ENCODE measurements around the gene ADGRD2.

ADGRD2 gene

GRCh38 chr9:124427281-124427680 lies 23.0 kb upstream of the ADGRD2 start:
- TF ChIP-seq CTCF (IDR thresholded peaks at IDR 0.05) = no peak

GRCh38 chr9:124428751-124429529 lies 21.3 kb upstream of the ADGRD2 start:
- no peak for TF ChIP-seq CTCF (IDR thresholded peaks at IDR 0.05)

- TF ChIP-seq CTCF (IDR thresholded peaks at IDR 0.05) = no peak
These were observed 20.8 kb upstream of the ADGRD2 start for GRCh38 chr9:124429530-124429867.

- no peak for TF ChIP-seq CTCF (IDR thresholded peaks at IDR 0.05)
These were observed 13.9 kb upstream of the ADGRD2 start for GRCh38 chr9:124436320-124436719.

GRCh38 chr9:124437086-124437485 lies 13.2 kb upstream of the ADGRD2 start:
- TF ChIP-seq CTCF (IDR thresholded peaks at IDR 0.05) = no peak

GRCh38 chr9:124438091-124438490 lies 12.2 kb upstream of the ADGRD2 start:
- TF ChIP-seq CTCF (IDR thresholded peaks at IDR 0.05) = no peak

- no peak for TF ChIP-seq CTCF (IDR thresholded peaks at IDR 0.05)
These were observed 11.2 kb upstream of the ADGRD2 start for GRCh38 chr9:124439086-124439485.
